ENCODE data around the gene CD22. TPM values are rescaled to one million over a fixed set of nuclear protein-coding genes. Genes with fewer than 3 reads are reported as not detected.

The CD22 gene
- total and polyA plus RNA-seq, 2 of the 13 experiments (the other 11 are each of a cell fraction or from before 2014, with no cell fraction given), result 0.71 to 1.7 TPM

DNA sequence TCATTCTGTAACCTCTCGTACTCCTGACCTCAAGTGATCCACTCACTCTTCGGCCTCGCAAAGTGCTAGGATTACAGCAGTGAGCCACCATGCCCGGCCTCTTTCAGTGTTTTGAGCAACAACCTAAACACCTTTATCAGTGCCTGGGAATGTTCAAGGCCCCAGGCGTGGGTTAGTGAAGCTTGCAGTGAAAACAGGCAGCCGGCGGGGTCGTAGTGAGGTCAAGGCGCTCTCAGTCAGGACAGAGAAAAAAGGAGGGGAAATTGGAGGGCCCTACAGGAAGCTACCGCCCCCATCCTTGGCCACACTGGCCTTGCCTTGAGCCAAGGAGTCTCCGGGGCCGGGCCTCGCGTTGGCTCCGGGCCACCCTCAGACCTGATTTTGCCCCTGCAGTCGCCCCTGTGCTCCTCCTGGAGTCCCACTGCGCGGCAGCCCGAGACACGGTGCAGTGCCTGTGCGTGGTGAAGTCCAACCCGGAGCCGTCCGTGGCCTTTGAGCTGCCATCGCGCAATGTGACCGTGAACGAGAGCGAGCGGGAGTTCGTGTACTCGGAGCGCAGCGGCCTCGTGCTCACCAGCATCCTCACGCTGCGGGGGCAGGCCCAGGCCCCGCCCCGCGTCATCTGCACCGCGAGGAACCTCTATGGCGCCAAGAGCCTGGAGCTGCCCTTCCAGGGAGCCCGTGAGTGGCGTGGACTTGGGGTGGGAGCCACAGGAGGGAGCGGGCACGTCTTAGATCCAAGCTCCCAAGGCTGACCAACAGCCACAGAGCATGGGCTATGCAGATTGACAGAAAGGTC lies 19.3 kb upstream of the CD22 start (continued):
- TF ChIP-seq TAF15 (IDR thresholded peaks at IDR 0.05; ENCODE audit: low read depth, low read length, poor library complexity, severe bottlenecking) (no peak), ERF (CRISPR knock-in tag; IDR thresholded peaks at IDR 0.05) (no peak), ZNF121 (CRISPR knock-in tag; IDR thresholded peaks at IDR 0.05) (no peak), ZNF616 (CRISPR knock-in tag; IDR thresholded peaks at IDR 0.05; ENCODE audit: low read depth) (no peak), EZH2 (conservative IDR thresholded peaks at IDR 0.05; ENCODE audit: low read depth, low read length) (no peak), FOXJ3 (CRISPR knock-in tag; IDR thresholded peaks at IDR 0.05; ENCODE audit: borderline replicate concordance) (peak; percentile 63; the same call in 1 of the 2 replicates), ZNF841 (CRISPR knock-in tag; IDR thresholded peaks at IDR 0.05; ENCODE audit: borderline replicate concordance) (no peak), AGO1 (IDR thresholded peaks at IDR 0.05; ENCODE audit: low read depth, low read length, poor library complexity, severe bottlenecking) (no peak)
- TF ChIP-seq, protein P1, sequence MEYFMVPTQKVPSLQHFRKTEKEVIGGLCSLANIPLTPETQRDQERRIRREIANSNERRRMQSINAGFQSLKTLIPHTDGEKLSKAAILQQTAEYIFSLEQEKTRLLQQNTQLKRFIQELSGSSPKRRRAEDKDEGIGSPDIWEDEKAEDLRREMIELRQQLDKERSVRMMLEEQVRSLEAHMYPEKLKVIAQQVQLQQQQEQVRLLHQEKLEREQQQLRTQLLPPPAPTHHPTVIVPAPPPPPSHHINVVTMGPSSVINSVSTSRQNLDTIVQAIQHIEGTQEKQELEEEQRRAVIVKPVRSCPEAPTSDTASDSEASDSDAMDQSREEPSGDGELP (IDR thresholded peaks at IDR 0.05; ENCODE audit: borderline replicate concordance, low read depth), result no peak
- TF ChIP-seq, protein P2, sequence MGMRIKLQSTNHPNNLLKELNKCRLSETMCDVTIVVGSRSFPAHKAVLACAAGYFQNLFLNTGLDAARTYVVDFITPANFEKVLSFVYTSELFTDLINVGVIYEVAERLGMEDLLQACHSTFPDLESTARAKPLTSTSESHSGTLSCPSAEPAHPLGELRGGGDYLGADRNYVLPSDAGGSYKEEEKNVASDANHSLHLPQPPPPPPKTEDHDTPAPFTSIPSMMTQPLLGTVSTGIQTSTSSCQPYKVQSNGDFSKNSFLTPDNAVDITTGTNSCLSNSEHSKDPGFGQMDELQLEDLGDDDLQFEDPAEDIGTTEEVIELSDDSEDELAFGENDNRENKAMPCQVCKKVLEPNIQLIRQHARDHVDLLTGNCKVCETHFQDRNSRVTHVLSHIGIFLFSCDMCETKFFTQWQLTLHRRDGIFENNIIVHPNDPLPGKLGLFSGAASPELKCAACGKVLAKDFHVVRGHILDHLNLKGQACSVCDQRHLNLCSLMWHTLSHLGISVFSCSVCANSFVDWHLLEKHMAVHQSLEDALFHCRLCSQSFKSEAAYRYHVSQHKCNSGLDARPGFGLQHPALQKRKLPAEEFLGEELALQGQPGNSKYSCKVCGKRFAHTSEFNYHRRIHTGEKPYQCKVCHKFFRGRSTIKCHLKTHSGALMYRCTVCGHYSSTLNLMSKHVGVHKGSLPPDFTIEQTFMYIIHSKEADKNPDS (CRISPR knock-in tag; IDR thresholded peaks at IDR 0.05), result no peak
- TF ChIP-seq, protein P3, sequence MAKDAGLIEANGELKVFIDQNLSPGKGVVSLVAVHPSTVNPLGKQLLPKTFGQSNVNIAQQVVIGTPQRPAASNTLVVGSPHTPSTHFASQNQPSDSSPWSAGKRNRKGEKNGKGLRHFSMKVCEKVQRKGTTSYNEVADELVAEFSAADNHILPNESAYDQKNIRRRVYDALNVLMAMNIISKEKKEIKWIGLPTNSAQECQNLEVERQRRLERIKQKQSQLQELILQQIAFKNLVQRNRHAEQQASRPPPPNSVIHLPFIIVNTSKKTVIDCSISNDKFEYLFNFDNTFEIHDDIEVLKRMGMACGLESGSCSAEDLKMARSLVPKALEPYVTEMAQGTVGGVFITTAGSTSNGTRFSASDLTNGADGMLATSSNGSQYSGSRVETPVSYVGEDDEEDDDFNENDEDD (CRISPR knock-in tag; IDR thresholded peaks at IDR 0.05; ENCODE audit: borderline replicate concordance), result no peak; the same call in 1 of the 2 replicates
- TF ChIP-seq, protein P4, sequence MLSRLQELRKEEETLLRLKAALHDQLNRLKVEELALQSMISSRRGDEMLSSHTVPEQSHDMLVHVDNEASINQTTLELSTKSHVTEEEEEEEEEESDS (CRISPR knock-in tag; IDR thresholded peaks at IDR 0.05; ENCODE audit: borderline replicate concordance), result no peak
- TF ChIP-seq, protein P5, sequence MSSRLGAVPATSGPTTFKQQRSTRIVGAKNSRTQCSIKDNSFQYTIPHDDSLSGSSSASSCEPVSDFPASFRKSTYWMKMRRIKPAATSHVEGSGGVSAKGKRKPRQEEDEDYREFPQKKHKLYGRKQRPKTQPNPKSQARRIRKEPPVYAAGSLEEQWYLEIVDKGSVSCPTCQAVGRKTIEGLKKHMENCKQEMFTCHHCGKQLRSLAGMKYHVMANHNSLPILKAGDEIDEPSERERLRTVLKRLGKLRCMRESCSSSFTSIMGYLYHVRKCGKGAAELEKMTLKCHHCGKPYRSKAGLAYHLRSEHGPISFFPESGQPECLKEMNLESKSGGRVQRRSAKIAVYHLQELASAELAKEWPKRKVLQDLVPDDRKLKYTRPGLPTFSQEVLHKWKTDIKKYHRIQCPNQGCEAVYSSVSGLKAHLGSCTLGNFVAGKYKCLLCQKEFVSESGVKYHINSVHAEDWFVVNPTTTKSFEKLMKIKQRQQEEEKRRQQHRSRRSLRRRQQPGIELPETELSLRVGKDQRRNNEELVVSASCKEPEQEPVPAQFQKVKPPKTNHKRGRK (CRISPR knock-in tag; IDR thresholded peaks at IDR 0.05), result no peak
- TF ChIP-seq, protein P6, sequence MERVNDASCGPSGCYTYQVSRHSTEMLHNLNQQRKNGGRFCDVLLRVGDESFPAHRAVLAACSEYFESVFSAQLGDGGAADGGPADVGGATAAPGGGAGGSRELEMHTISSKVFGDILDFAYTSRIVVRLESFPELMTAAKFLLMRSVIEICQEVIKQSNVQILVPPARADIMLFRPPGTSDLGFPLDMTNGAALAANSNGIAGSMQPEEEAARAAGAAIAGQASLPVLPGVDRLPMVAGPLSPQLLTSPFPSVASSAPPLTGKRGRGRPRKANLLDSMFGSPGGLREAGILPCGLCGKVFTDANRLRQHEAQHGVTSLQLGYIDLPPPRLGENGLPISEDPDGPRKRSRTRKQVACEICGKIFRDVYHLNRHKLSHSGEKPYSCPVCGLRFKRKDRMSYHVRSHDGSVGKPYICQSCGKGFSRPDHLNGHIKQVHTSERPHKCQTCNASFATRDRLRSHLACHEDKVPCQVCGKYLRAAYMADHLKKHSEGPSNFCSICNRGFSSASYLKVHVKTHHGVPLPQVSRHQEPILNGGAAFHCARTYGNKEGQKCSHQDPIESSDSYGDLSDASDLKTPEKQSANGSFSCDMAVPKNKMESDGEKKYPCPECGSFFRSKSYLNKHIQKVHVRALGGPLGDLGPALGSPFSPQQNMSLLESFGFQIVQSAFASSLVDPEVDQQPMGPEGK (CRISPR knock-in tag; IDR thresholded peaks at IDR 0.05), result peak; percentile 45; the same call in 1 of the 2 replicates
- TF ChIP-seq, protein P7, sequence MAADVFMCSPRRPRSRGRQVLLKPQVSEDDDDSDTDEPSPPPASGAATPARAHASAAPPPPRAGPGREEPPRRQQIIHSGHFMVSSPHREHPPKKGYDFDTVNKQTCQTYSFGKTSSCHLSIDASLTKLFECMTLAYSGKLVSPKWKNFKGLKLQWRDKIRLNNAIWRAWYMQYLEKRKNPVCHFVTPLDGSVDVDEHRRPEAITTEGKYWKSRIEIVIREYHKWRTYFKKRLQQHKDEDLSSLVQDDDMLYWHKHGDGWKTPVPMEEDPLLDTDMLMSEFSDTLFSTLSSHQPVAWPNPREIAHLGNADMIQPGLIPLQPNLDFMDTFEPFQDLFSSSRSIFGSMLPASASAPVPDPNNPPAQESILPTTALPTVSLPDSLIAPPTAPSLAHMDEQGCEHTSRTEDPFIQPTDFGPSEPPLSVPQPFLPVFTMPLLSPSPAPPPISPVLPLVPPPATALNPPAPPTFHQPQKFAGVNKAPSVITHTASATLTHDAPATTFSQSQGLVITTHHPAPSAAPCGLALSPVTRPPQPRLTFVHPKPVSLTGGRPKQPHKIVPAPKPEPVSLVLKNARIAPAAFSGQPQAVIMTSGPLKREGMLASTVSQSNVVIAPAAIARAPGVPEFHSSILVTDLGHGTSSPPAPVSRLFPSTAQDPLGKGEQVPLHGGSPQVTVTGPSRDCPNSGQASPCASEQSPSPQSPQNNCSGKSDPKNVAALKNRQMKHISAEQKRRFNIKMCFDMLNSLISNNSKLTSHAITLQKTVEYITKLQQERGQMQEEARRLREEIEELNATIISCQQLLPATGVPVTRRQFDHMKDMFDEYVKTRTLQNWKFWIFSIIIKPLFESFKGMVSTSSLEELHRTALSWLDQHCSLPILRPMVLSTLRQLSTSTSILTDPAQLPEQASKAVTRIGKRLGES (CRISPR knock-in tag; IDR thresholded peaks at IDR 0.05; ENCODE audit: borderline replicate concordance), result no peak

All from HepG2 (cell line).